ENCODE data around the gene EMX1. TPM values are rescaled to one million over a fixed set of nuclear protein-coding genes. Genes with fewer than 3 reads are reported as not detected.

The EMX1 gene
- total RNA-seq, 4 donors from 2014 or later = 0.26 TPM; not detected in 3

- intact Hi-C loops (cut with DNase I; ENCODE audit: low total_unique reads) = no loop called here
- TF ChIP-seq CTCF (IDR thresholded peaks at IDR 0.05) (no peak), POLR2A (IDR thresholded peaks at IDR 0.05) (no peak)
- H3K4me3 ChIP-seq (ENCODE audit: low read depth, poor library complexity, severe bottlenecking) = no peak overlapping the region
- 76 to 77% methylated on average over 2 of the region's 2 CpGs for WGBS, 2 donors
- no peak for DNase-seq (ENCODE audit: low spot score in 2 of 2)
Observed at GRCh38 chr2:72974436-72974754, 57.1 kb downstream of the EMX1 start.

- H3K4me3 ChIP-seq (ENCODE audit: low read depth, poor library complexity, severe bottlenecking) = no peak overlapping the region
- TF ChIP-seq CTCF (IDR thresholded peaks at IDR 0.05) = no peak
- TF ChIP-seq POLR2A (IDR thresholded peaks at IDR 0.05) = no peak
- 65 to 77% methylated on average over 3 of the region's 3 CpGs for WGBS, 2 donors
- intact Hi-C loops (cut with DNase I; ENCODE audit: low total_unique reads) = no loop called here
- no peak for DNase-seq (ENCODE audit: low spot score in 2 of 2)
Observed at GRCh38 chr2:72975017-72975416, 57.7 kb downstream of the EMX1 start.

- intact Hi-C loops (cut with DNase I; ENCODE audit: low total_unique reads) = no loop called here
Observed at GRCh38 chr2:72979896-72980295, 62.6 kb downstream of the EMX1 start.

GRCh38 chr2:72980535-72981217, 63.4 kb downstream of the EMX1 start:
- DNase-seq (ENCODE audit: low spot score in 2 of 2) = no peak
- 91% methylated on average over 11 of the region's 11 CpGs for WGBS, 2 donors
- intact Hi-C loops (cut with DNase I; ENCODE audit: low total_unique reads) = no loop called here
- TF ChIP-seq POLR2A (IDR thresholded peaks at IDR 0.05) (no peak), CTCF (IDR thresholded peaks at IDR 0.05) (no peak)
- H3K4me3 ChIP-seq (ENCODE audit: low read depth, poor library complexity, severe bottlenecking) = no peak overlapping the region

More at GRCh38 chr2:72979896-72980295, 62.6 kb downstream of the EMX1 start:
- no peak for DNase-seq (ENCODE audit: low spot score in 2 of 2)
- no peak for TF ChIP-seq CTCF (IDR thresholded peaks at IDR 0.05)
- WGBS, 2 donors = 46 to 47% methylated on average over 3 of the region's 3 CpGs
- no peak overlapping the region for H3K4me3 ChIP-seq (ENCODE audit: low read depth, poor library complexity, severe bottlenecking)

DNA sequence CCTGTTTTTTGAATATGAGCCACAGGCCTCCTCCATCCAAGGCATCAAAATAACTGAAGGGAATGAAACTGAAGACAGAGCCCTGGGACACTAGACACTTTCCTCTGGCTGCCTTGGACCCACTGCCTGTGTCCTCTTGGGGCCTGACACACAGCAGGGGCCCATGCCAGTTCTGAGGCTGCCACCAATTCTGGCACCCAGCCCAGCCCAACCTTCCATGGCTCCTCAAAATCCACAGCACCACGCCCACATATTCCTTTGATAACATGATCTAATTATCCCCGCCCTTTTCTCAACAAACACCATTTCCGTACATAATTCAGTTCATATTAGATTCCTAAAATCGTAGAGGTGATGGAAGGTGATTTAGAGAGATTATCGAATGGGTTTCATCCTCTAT, 64.2 kb downstream of the EMX1 start:
- TF ChIP-seq CTCF (IDR thresholded peaks at IDR 0.05) = no peak
- no peak for TF ChIP-seq POLR2A (IDR thresholded peaks at IDR 0.05)
- 87 to 90% methylated on average over 5 of the region's 5 CpGs for WGBS, 2 donors
- intact Hi-C loops (cut with DNase I; ENCODE audit: low total_unique reads) = no loop called here

DNA sequence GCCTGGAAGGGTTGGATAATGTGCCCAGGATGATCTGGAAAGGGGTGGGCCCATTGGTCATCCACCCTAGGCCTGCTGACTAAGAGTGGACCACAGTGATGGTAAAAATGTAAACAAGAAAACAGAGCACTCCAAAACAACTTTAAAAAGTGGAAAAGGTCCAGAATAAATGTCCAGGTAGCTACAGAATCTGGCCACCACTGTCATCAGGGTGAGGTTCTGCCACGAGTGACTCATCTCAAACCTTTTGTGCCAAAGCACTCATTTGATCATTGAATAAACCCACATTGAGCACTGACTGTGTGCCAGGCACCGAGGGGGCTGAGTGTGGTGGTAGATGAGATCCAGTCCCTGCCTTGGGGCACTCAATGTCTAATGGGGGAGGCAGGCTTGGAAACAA, 64.9 kb downstream of the EMX1 start:
- no peak overlapping the region for H3K4me3 ChIP-seq (ENCODE audit: low read depth, poor library complexity, severe bottlenecking)
- TF ChIP-seq CTCF (IDR thresholded peaks at IDR 0.05) (no peak), POLR2A (IDR thresholded peaks at IDR 0.05) (no peak)
- intact Hi-C loops (cut with DNase I; ENCODE audit: low total_unique reads) = no loop called here
- no peak for DNase-seq (ENCODE audit: low spot score in 2 of 2)
- WGBS, 2 donors = 79 to 81% methylated on average over 2 of the region's 2 CpGs

More for the DNA sequence above, 64.2 kb downstream of the EMX1 start:
- no peak for DNase-seq (ENCODE audit: low spot score in 2 of 2)
- no peak overlapping the region for H3K4me3 ChIP-seq (ENCODE audit: low read depth, poor library complexity, severe bottlenecking)

Data from lower leg skin (tissue), 4 donors.